Panc1 (cell line): ENCODE measurements around the gene SNRPA. TPM values are rescaled to one million over a fixed set of nuclear protein-coding genes. Genes with fewer than 3 reads are reported as not detected.

ENCODE experiments used
- ATAC-seq: fragments of 200-7000 bp; cut with Tn5 transposase; 2 replicates; pipeline ENCODE4 v1.9.1; 2020; ENCODE audit warnings: mild to moderate bottlenecking, moderate library complexity
- BruUV-seq: library from RNA; stranded (reverse); fragments of 400-500 nt; replicated peaks from 2 replicates; lab custom pipeline; 2021; lab: Mats Ljungman, UMichigan
- CTCF ChIA-PET: fragments of 300-600 bp; sonication (Branson Sonifier 250); formaldehyde crosslinking; loops from one replicate; lab custom pipeline; 2022; ENCODE audit warnings: antibody characterized with exemption; lab: Charles Lee
- POLR2A ChIA-PET: fragments of 300-600 bp; sonication (Branson Sonifier 250); formaldehyde crosslinking; loops from one replicate; lab custom pipeline; 2022; ENCODE audit warnings: antibody characterized with exemption; lab: Charles Lee
- DNase-seq: peaks from one replicate; pipeline ENCODE4 v3.0.0-alpha.2; 2010; ENCODE audit warnings: low read depth, low spot score
- H3K27ac ChIP-seq: 2 replicates; pipeline ENCODE4 v1.5.1; 2011; ENCODE audit warnings: mild to moderate bottlenecking, low read length, inconsistent platforms
- H3K27me3 ChIP-seq: fragments of 200-500 bp; sonication (Bioruptor generic); 2 replicates; pipeline ENCODE4 v1.6.0; 2014; ENCODE audit warnings: low read length, inconsistent platforms; ENCODE audit not compliant: control insufficient read depth, insufficient read depth
- H3K36me3 ChIP-seq: fragments of 200-500 bp; sonication (Bioruptor generic); 2 replicates; pipeline ENCODE4 v1.5.1; 2014; ENCODE audit warnings: inconsistent platforms, mild to moderate bottlenecking, low read length, moderate library complexity; ENCODE audit not compliant: control insufficient read depth, insufficient read depth
- H3K4me1 ChIP-seq: 2 replicates; pipeline ENCODE4 v1.5.1; 2011; ENCODE audit warnings: inconsistent platforms, mild to moderate bottlenecking, low read length, moderate library complexity; ENCODE audit not compliant: control insufficient read depth, insufficient read depth
- H3K4me3 ChIP-seq, 2 experiments: 2 replicates each; pipeline ENCODE4 v1.5.1; 2011 to 2012; ENCODE audit warnings: low read depth in 2 of 2, low read length in 2 of 2, mild to moderate bottlenecking in 2 of 2, inconsistent platforms in 1 of 2, moderate library complexity in 1 of 2
- H3K9me3 ChIP-seq: fragments of 200-500 bp; sonication (Bioruptor generic); 2 replicates; pipeline ENCODE4 v1.5.1; 2014; ENCODE audit warnings: low read depth, mild to moderate bottlenecking, inconsistent platforms, low read length, moderate library complexity; ENCODE audit not compliant: control insufficient read depth, insufficient read depth
- POLR2AphosphoS5 ChIP-seq: IDR thresholded peaks from 2 replicates; pipeline ENCODE4 v1.6.1; 2012; ENCODE audit warnings: mild to moderate bottlenecking, low read depth, low read length, moderate library complexity
- SIN3A ChIP-seq: IDR thresholded peaks from 2 replicates; pipeline ENCODE4 v1.6.1; 2012; ENCODE audit warnings: low read depth, mild to moderate bottlenecking, low read length, moderate library complexity, borderline replicate concordance; ENCODE audit not compliant: insufficient read depth
- TCF7L2 ChIP-seq: IDR thresholded peaks from 2 replicates; pipeline ENCODE4 v1.6.1; 2011; ENCODE audit warnings: mild to moderate bottlenecking, low read depth, low read length, inconsistent platforms
- in situ Hi-C: cut with HindIII; loops from 2 replicates; pipeline ENCODE4 v1.10.0; 2016; ENCODE audit warnings: low sequenced_read_pairs, low pct_unique_long_range_greater_than_20kb
- intact Hi-C: fragments of 100-400 bp; cut with micrococcal nuclease; formaldehyde crosslinking; loops from one replicate; pipeline ENCODE4 v1.10.0; 2022; ENCODE audit not compliant: unreplicated experiment
- total RNA-seq: library from RNA; stranded (reverse); gene quantifications from one replicate; pipeline ENCODE4 v1.2.1, GENCODE V29; 2021; ENCODE audit not compliant: unreplicated experiment
- TF ChIP-seq, protein P1 (sequence below): fragments of 450-650 bp; IDR thresholded peaks from 2 replicates; pipeline ENCODE4 v1.5.1; 2017; ENCODE audit warnings: mild to moderate bottlenecking
- TF ChIP-seq, protein P2 (sequence below), 2 experiments: IDR thresholded peaks; 2 replicates each; pipeline ENCODE4 v1.6.1; 2011 to 2012; ENCODE audit warnings: low read depth in 2 of 2, control low read depth in 1 of 2, low read length in 1 of 2, mild to moderate bottlenecking in 1 of 2, moderate library complexity in 1 of 2; ENCODE audit not compliant: insufficient read depth in 1 of 2

The SNRPA gene
- total RNA-seq, 1 experiment from 2014 or later: 104 TPM

DNA sequence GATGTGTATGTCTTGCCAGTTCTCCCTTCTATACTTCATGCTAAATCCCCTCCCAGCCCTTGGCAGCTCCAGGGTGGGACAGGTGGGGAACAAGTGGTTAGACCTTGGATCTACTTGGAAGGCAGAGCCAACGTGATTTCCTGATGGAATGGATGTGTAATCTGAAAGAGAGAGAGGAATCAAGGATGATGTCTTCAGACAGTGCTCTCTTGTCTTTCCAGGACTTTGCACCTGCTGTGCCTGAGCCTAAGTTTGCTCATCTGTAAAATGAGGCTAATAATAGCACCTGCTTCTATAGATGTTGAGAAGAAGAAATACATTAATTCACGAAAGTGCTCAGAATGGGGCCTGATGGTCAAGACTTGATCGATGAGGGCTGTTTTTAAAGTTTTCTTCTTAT is 41.0 kb downstream of the SNRPA start:
- H3K36me3 ChIP-seq: no peaks in the 10 kb centered on the region
- no TSS peak for BruUV-seq
- in situ Hi-C loops: no loop called here
- CTCF ChIA-PET: no interaction called here
- ATAC-seq: no peak
- DNase-seq: no peak
- TF ChIP-seq, protein P1, sequence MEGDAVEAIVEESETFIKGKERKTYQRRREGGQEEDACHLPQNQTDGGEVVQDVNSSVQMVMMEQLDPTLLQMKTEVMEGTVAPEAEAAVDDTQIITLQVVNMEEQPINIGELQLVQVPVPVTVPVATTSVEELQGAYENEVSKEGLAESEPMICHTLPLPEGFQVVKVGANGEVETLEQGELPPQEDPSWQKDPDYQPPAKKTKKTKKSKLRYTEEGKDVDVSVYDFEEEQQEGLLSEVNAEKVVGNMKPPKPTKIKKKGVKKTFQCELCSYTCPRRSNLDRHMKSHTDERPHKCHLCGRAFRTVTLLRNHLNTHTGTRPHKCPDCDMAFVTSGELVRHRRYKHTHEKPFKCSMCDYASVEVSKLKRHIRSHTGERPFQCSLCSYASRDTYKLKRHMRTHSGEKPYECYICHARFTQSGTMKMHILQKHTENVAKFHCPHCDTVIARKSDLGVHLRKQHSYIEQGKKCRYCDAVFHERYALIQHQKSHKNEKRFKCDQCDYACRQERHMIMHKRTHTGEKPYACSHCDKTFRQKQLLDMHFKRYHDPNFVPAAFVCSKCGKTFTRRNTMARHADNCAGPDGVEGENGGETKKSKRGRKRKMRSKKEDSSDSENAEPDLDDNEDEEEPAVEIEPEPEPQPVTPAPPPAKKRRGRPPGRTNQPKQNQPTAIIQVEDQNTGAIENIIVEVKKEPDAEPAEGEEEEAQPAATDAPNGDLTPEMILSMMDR: no peak
- TF ChIP-seq TCF7L2: no peak
- TF ChIP-seq, protein P2, sequence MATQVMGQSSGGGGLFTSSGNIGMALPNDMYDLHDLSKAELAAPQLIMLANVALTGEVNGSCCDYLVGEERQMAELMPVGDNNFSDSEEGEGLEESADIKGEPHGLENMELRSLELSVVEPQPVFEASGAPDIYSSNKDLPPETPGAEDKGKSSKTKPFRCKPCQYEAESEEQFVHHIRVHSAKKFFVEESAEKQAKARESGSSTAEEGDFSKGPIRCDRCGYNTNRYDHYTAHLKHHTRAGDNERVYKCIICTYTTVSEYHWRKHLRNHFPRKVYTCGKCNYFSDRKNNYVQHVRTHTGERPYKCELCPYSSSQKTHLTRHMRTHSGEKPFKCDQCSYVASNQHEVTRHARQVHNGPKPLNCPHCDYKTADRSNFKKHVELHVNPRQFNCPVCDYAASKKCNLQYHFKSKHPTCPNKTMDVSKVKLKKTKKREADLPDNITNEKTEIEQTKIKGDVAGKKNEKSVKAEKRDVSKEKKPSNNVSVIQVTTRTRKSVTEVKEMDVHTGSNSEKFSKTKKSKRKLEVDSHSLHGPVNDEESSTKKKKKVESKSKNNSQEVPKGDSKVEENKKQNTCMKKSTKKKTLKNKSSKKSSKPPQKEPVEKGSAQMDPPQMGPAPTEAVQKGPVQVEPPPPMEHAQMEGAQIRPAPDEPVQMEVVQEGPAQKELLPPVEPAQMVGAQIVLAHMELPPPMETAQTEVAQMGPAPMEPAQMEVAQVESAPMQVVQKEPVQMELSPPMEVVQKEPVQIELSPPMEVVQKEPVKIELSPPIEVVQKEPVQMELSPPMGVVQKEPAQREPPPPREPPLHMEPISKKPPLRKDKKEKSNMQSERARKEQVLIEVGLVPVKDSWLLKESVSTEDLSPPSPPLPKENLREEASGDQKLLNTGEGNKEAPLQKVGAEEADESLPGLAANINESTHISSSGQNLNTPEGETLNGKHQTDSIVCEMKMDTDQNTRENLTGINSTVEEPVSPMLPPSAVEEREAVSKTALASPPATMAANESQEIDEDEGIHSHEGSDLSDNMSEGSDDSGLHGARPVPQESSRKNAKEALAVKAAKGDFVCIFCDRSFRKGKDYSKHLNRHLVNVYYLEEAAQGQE (IDR thresholded peaks at IDR 0.05; ENCODE audit: insufficient read depth in 1 of 2, low read depth in 2 of 2, low read length in 1 of 2): no peak
- no peak for TF ChIP-seq SIN3A
- no peak for TF ChIP-seq POLR2AphosphoS5
- intact Hi-C loops: no loop called here
- no peak overlapping the region for H3K27ac ChIP-seq
- no peaks in the 10 kb centered on the region for H3K4me1 ChIP-seq
- H3K9me3 ChIP-seq: no peaks in the 10 kb centered on the region
- POLR2A ChIA-PET: no interaction called here
- no peak overlapping the region for H3K4me3 ChIP-seq
- H3K27me3 ChIP-seq: no peaks in the 10 kb centered on the region

GRCh38 chr19:40797166-40797962 is 46.4 kb downstream of the SNRPA start:
- ChIA-PET CTCF (interaction anchor here (0.6 kb wide), 2 partner anchors 10 to 467 kb away, joined by 3 to 6 read pairs; no protein-coding TSS in a partner anchor), POLR2A (interaction anchor here (0.6 kb wide), 1 partner anchor 66 kb away, joined by 10 read pairs; no protein-coding TSS in a partner anchor)
- H3K4me1 ChIP-seq: peaks cover 16% of the 10 kb centered on the region
- TF ChIP-seq POLR2AphosphoS5 (no peak), SIN3A (no peak)
- TF ChIP-seq, protein P1: no peak
- intact Hi-C loops: no loop called here
- no peak for ATAC-seq
- BruUV-seq: no TSS peak
- H3K27me3 ChIP-seq: no peaks in the 10 kb centered on the region
- peaks cover 2% of the 10 kb centered on the region; the same call in 1 of the 2 replicates for H3K36me3 ChIP-seq
- in situ Hi-C loops: no loop called here
- peak overlapping the region; percentile 81 for H3K27ac ChIP-seq
- peak overlapping the region in 1 of 2 experiments; percentile 72; a peak in 2 of 4 replicates for H3K4me3 ChIP-seq
- no peak for DNase-seq
- H3K9me3 ChIP-seq: no peaks in the 10 kb centered on the region
